SH-SY5Y (cell line): ENCODE data around the gene RPS15.

ENCODE experiments used
- GATA2 ChIP-seq: IDR thresholded peaks from 2 replicates; pipeline ENCODE4 v1.6.1; 2011; ENCODE audit warnings: mild to moderate bottlenecking, low read depth, low read length
- GATA3 ChIP-seq: IDR thresholded peaks from 2 replicates; pipeline ENCODE4 v1.6.1; 2011; ENCODE audit warnings: low read depth, mild to moderate bottlenecking, low read length, moderate library complexity

Gene RPS15

GRCh38 chr19:1445932-1446712, 7.9 kb downstream of the RPS15 start:
- no peak for TF ChIP-seq GATA2
- TF ChIP-seq GATA3, result no peak

- TF ChIP-seq GATA3 (no peak), GATA2 (no peak)
Observed at GRCh38 chr19:1446713-1447481, 8.7 kb downstream of the RPS15 start.

DNA sequence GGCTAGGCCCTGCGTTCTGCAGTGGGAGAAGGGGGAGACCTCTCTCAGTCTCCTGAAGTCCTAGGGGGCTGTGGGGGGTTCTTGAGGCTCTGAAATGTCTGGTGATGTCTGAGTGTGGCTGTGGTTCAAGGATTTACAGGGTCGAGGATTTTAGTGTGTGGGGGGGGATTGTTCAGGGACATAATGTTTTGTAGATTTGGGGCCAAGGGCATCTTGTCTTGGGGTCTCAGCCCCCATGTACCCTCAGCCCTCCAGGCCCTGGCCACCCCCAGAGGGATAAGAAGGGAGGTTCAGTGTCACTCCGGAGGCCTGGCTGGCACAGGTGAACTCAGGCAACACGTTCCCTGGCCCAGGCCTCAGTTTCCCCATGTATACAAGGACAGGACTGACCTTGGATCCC, 9.3 kb downstream of the RPS15 start:
- TF ChIP-seq GATA3 (no peak), GATA2 (no peak)

GRCh38 chr19:1447944-1448343, 9.7 kb downstream of the RPS15 start:
- TF ChIP-seq GATA3 (no peak), GATA2 (no peak)

GRCh38 chr19:1449467-1450442, 11.6 kb downstream of the RPS15 start, which contains the start of gene APC2:
APC2 (plus strand) TSS chr19:1450121; CDS start chr19:1453002, 2,881 bp downstream.
- TF ChIP-seq GATA2 (no peak), GATA3 (no peak)

- TF ChIP-seq GATA3, result no peak
- TF ChIP-seq GATA2, result no peak
Observed at GRCh38 chr19:1450735-1451731, 12.8 kb downstream of the RPS15 start.

GRCh38 chr19:1451916-1452801, 14.0 kb downstream of the RPS15 start:
- TF ChIP-seq GATA2 (no peak), GATA3 (no peak)

DNA sequence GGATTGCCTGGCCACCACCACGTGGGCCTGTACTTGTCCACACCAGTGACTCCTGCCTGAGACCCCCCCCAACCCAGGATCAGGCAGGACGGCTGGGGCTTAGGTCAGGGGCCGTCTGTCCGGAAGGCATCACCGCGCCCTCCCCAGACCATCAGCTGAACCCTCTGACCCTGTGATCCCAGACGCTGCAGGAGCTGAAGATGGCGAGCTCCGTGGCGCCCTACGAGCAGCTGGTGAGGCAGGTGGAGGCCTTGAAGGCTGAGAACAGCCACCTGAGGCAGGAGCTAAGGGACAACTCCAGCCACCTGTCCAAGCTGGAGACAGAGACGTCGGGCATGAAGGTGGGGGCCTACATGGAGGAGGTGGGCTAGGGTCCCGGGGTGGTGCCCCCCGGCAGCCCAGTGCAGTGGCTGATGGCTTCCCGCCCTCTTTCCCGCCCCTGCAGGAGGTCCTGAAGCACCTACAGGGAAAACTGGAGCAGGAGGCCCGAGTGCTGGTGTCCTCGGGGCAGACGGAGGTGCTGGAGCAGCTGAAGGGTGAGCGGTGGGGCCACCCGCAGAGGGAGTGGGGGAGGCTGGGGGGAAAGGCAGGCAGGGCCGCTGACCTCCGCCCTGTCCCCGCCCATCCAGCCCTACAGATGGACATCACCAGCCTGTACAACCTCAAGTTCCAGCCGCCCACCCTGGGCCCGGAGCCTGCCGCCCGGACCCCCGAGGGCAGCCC, 14.8 kb downstream of the RPS15 start:
- TF ChIP-seq GATA3 (no peak), GATA2 (no peak)

GRCh38 chr19:1453525-1454364, 15.5 kb downstream of the RPS15 start:
- no peak for TF ChIP-seq GATA2
- TF ChIP-seq GATA3, result no peak

- TF ChIP-seq GATA3, result no peak
- no peak for TF ChIP-seq GATA2
Observed at GRCh38 chr19:1455002-1455335, 16.8 kb downstream of the RPS15 start.

DNA sequence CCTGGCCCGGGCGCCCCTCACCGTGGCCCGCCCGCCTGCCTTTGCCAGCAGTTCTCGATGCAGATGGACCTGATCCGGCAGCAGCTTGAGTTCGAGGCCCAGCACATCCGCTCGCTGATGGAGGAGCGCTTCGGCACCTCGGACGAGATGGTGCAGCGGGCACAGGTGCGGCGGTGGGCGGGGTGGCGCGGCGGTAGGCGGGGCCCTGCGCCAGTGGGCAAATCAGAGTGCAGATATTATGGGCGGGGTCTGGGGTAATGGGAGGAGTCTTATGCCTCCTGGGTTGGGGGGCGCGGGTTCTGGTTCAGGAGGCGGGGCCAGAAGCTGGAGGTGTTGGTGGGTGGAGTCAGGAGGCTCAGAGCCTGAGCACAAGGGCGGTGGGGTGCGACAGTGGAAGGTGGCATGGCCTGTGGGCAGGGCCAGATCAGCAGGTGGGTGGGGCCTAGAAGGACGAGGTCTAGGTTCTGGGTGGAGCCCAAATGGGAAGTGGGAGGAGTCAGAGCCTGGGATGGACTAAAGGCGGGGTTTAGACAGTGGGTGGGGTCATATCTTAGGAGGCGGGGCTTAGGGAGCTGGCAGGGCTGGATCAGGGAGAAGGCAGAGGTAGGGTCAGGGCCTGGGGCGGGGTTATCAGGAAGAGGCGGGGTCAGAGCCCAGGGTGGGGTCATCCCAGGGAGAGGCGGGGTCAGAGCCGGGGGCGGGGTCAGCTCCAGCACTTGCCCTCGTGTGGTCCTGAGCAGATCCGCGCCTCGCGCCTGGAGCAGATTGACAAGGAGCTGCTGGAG, 17.3 kb downstream of the RPS15 start:
- no peak for TF ChIP-seq GATA3
- no peak for TF ChIP-seq GATA2
